Fibroblast of the aortic adventitia (primary cell): Measurements from ENCODE around the gene KIAA0232. TPM values are rescaled to one million over a fixed set of nuclear protein-coding genes. Genes with fewer than 3 reads are reported as not detected.
A peak's percentile ranks its signal among the peaks of the same experiment; 100 is the strongest.

Experiments used
- DNase-seq: peaks from one replicate; pipeline ENCODE4 v3.0.0-alpha.2; 2010; ENCODE audit warnings: low read depth
- H3K4me3 ChIP-seq: 2 replicates; pipeline ENCODE4 v1.5.1; 2011; ENCODE audit warnings: low read depth, mild to moderate bottlenecking, control low read depth, low read length, moderate library complexity
- total RNA-seq: library from RNA; depleted of rRNA; stranded (reverse); fragments of >200 nt; gene quantifications from 2 replicates; pipeline ENCODE4 v1.2.3, GENCODE V29; 2012; ENCODE audit warnings: low replicate concordance
- TF ChIP-seq, protein P1 (sequence below): IDR thresholded peaks from 2 replicates; pipeline ENCODE4 v1.5.1; 2011; ENCODE audit warnings: mild to moderate bottlenecking, low read length, control low read depth, inconsistent platforms; ENCODE audit not compliant: insufficient read depth

The KIAA0232 gene
- total RNA-seq, 1 donor = 28.7 TPM

DNA sequence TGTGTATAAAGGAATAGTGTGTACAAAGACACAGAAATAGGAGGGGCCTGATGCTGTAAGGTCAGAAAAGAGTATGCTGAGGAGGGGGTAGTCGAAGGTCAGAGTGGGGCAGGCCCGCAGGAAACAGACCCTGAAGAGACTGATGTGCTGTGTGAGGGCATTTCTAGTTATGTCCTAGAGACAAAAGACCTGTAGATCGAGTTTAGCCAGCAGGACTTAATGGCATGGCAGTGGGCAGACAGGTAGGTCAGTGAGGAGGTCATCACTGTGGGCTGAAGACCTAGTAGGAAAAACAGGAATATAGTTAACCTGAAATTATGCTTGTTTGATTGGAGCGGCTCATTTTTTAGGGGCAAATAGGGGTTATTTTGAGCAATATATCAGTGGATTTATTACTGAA lies 57.1 kb downstream of the KIAA0232 start:
- no peak for DNase-seq
- H3K4me3 ChIP-seq = no peak overlapping the region
- TF ChIP-seq, protein P1, sequence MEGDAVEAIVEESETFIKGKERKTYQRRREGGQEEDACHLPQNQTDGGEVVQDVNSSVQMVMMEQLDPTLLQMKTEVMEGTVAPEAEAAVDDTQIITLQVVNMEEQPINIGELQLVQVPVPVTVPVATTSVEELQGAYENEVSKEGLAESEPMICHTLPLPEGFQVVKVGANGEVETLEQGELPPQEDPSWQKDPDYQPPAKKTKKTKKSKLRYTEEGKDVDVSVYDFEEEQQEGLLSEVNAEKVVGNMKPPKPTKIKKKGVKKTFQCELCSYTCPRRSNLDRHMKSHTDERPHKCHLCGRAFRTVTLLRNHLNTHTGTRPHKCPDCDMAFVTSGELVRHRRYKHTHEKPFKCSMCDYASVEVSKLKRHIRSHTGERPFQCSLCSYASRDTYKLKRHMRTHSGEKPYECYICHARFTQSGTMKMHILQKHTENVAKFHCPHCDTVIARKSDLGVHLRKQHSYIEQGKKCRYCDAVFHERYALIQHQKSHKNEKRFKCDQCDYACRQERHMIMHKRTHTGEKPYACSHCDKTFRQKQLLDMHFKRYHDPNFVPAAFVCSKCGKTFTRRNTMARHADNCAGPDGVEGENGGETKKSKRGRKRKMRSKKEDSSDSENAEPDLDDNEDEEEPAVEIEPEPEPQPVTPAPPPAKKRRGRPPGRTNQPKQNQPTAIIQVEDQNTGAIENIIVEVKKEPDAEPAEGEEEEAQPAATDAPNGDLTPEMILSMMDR = no peak

DNA sequence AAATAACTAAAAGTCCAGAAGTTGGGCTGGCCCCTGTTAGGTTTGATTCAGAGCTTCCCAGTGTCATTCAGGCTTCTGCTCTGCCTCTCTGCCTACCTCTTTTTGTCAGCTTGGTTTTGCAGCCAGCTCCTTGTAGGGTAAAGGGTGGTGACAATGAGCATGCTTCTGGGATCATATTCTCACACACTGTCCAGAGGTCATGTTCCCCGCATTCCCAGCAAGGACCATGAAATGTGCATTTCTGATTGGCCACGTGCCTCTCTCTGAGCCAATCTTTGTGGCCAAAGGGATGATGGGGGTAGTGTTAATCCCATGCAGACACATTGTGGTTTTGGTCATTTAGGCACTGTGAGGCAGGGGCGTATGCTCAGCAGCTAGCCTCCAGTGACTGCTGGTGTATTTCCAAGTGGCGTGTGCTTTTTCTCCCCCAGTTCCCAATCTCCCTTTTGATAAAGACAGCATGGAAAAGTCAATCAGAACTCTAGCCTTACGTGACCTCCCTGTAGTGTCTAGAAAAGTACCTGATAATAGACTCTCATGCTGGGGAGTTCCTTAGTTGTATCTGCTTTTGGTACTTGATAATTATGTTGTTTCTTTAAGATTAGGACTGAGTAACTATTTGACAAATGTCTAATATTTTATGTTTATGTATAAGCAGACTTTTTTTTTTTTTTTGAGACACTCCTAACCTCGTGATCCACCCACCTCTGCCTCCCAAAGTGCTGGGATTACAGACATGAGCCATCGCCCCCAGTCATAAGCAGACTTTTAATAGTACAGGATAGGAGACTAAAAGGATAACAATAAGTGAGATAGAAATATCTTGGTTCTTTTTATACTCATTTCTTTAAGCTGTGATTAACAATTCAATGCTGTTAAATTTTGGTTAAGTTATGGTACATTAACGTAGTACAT lies 57.8 kb downstream of the KIAA0232 start:
- peak; percentile 47 for DNase-seq
- no peak overlapping the region for H3K4me3 ChIP-seq

DNA sequence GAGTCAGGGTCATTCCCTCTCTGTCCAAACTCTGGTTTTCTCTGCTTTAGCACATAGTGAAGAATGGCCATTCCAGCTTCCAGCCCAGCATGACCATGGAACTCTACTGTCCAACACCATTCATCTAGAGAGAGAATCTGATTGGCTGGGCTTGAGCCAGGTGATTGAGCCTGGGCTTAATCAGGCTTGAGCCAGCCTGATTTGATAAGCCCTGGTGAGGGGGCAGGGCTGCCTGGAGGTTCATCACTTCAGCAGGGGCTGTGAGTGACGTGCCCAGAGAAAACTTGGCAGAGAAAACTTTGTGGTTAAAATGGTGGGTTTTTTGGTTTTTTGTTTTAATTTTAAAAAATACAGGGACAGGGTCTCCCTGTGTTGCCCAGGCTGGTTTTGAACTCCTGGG lies 62.5 kb downstream of the KIAA0232 start:
- no peak overlapping the region for H3K4me3 ChIP-seq
- DNase-seq = no peak
- TF ChIP-seq, protein P1 = no peak

More for the DNA sequence above, 57.8 kb downstream of the KIAA0232 start:
- TF ChIP-seq, protein P1 = no peak

DNA sequence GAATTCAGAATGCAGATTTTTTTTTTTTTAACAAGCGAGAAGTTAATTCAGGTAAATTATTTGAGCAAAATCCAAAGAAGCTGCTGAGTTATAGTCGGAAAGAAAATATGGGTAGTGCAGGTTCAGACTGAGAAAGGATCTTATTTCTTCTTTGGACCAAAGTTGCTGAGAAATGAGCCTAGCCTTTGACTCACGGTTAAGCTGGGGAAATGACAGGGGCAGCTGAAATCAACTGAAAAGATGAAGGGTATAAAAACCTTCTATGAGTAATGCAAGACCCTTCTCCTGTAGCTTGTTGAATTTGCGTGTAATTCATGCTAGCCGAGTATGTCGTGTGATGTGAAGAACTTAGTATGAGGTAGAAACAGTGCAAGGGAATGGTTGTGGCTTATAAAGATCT lies 63.0 kb downstream of the KIAA0232 start:
- H3K4me3 ChIP-seq = no peak overlapping the region
- TF ChIP-seq, protein P1 = no peak
- no peak for DNase-seq

DNA sequence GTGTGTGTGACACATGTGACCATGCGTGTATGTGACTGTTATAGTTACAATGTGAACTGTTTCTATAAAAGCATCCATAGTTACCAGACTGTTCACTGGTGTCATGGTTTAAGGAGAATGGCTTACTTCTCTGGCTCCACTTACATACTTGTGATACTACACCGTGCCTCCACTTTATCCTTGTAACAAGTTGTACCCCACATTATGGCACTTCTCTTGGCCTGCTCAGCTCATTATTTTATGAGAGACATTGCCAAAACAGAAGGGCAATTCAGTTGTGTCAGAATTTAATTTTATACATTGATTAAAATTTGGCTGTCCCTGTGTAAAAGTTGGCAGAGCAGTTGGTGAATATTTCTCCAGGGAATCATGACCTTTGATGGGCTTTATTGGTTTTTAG lies 64.7 kb downstream of the KIAA0232 start:
- no peak for DNase-seq
- no peak overlapping the region for H3K4me3 ChIP-seq
- TF ChIP-seq, protein P1 = no peak

DNA sequence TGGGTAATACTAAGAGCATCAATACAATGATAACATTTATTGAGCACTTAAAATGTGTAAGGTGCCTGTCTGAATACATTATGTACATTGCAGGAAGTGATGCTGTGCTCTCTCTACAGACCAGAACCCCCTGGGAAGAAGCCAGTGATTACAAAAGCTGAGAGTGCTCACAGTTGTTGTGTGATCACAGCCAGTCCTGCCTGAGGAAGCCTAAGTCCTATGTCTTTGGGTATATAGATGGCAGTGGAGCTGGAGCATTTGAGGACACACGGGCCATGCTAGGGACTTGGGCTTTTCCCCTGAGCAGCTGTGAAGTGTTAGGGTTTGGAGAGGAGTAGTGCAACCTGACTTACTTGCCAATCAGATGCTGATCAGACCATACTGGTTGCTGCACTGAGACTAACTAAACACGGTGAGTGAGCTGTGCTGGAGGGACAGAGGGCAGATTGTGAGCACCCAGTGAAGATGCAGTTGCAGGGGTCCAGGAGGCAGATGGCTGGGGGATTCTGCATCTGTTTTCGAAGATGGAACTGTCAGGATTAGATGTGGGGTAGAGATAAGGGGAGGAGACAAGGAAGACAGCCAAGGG lies 66.3 kb downstream of the KIAA0232 start:
- no peak for DNase-seq
- TF ChIP-seq, protein P1 = no peak
- H3K4me3 ChIP-seq = no peak overlapping the region
